ENCODE results near the gene WASF3.

The WASF3 gene

DNA sequence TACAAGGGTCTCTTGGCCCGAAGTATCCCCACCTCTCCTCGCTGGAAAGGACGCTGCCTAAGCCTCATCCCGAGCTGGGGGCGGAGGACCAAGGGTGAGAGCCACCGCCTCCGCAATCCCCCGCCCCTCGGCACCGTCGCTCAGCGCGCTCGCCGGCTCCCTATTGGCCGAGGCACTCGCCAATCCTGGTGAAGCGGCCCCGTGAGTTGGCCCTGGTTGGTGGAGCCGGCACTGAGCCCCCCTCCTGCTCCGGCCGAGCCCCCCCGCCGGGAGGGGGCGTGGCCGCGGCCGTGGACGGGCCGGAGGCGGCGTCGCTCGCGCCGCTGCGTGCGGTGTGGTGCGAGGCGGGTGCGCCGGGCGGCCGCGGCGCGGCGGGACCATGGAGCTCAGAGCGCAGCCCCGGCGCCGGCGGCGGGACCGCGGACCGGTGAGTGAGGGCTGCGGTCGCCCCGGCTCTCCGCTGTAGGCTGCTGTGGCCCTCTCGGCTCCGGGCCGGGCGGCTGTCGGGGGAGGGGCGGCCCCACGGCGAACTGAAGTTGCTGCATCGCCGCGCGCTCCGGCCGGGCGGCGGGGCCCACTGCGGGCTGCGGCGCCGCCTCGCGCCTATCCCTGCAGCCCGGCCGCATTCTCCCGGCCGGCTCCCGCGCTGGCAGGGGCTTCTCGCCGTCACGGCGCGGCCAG, at the start of gene WASF3:
TSS of gene WASF3 (plus strand) at position 291 of the 681 bp plus-strand sequence. CDS start 84,588 bp downstream, outside the sequence.
- peak; percentile 38 for DNase-seq

DNA sequence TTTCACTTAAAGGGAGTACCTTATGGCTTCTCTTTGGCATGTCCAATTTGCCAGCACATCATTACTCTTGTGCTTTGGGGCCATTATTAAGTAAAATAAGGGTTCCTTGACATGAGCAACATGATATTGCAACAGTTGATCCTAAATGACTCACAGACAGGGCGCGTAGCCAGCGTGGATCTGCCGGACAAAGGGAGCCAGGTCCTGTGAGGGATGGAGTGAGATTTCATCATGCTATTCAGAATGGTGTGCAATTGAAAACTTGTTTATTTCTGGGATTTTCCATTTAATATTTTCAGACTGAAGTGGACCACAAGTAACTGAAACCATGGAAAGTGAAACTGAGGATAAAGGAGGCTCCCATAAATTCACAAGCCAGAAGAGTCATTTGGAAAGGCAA, 48.6 kb upstream of the WASF3 start:
- DNase-seq = no peak

GRCh38 chr13:26509491-26509890, 48.0 kb upstream of the WASF3 start:
- no peak for DNase-seq

GRCh38 chr13:26513931-26514330, 43.6 kb upstream of the WASF3 start:
- no peak for DNase-seq

GRCh38 chr13:26515721-26516120, 41.8 kb upstream of the WASF3 start:
- no peak for DNase-seq

GRCh38 chr13:26517936-26518335, 39.5 kb upstream of the WASF3 start:
- DNase-seq = no peak

GRCh38 chr13:26518451-26518959, 39.0 kb upstream of the WASF3 start:
- DNase-seq = no peak

- DNase-seq = no peak
Measured at GRCh38 chr13:26522571-26522970, 34.9 kb upstream of the WASF3 start.

- DNase-seq = no peak
Measured at GRCh38 chr13:26523007-26523406, 34.5 kb upstream of the WASF3 start.

GRCh38 chr13:26525528-26525927, 32.0 kb upstream of the WASF3 start:
- DNase-seq = no peak

- DNase-seq = no peak
Measured at GRCh38 chr13:26526702-26527216, 30.7 kb upstream of the WASF3 start.

- DNase-seq = no peak
Measured at GRCh38 chr13:26528527-26528926, 29.0 kb upstream of the WASF3 start.

- DNase-seq = no peak
Measured at GRCh38 chr13:26529441-26529840, 28.0 kb upstream of the WASF3 start.

GRCh38 chr13:26531742-26532141, 25.7 kb upstream of the WASF3 start:
- DNase-seq = no peak

DNA sequence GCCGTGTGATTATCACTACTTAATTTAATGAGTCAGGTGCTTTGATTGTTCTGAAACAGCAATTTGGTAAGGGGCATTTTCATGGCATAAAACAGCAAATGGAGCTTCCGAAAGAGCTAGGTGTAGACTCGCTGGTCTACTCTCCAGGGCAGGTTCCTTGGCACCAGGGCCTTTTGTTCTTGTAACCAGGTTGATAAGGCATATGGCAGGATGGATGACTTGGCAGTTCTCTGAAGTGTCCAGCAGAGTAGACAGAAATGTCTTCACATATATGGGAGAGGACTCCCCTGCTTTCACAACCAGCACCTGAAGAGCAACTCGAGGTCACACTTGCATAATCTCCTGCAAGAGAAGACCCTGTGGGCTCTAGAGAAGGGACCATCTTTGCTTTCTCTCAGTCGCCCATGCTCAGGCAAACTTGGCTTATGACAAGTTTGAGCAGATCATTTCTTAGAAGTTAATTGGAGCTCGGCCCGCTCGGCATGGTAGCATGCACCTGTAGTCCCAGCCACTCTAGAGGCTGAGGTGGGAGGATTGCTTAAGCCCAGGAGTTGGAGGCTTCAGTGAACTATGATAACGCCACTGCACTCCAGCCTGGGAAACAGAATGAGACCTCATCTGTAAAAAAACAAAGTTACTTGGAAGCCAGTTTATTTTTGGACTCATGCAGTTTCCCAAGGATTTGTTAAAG, 23.3 kb upstream of the WASF3 start:
- no peak for DNase-seq

GRCh38 chr13:26538363-26539317, 18.8 kb upstream of the WASF3 start:
- DNase-seq = no peak

DNA sequence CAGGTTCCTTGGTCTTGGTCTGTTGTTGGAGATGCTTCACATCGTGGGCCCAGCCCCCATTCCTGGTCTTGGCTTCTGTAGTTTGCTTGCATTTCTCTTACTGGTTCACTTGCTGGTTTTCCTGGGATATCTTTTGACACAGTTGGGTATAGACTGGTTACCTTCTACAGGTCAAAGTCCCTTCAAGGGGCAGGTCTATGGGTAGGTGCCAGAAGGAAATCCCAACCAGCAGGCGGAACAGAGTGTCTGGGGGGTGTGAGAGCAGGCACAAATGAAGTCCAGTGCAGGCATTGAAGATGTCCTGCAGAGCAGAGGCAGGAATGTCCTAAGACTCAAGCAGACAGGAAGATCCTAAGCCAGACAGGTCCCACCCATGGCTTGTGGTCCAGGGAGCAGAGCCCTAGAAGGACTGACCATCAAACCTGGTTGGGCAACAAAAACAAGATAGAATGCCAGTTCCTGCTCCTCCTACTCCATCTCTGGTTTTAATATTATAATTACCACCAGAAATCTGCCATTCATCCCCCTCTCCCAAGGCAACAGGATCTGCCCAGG, 17.7 kb upstream of the WASF3 start:
- DNase-seq = no peak

- DNase-seq = no peak
Measured at GRCh38 chr13:26540334-26540733, 17.1 kb upstream of the WASF3 start.

GRCh38 chr13:26541041-26541440, 16.4 kb upstream of the WASF3 start:
- DNase-seq = no peak

GRCh38 chr13:26541678-26542568, 15.6 kb upstream of the WASF3 start:
- no peak for DNase-seq

DNA sequence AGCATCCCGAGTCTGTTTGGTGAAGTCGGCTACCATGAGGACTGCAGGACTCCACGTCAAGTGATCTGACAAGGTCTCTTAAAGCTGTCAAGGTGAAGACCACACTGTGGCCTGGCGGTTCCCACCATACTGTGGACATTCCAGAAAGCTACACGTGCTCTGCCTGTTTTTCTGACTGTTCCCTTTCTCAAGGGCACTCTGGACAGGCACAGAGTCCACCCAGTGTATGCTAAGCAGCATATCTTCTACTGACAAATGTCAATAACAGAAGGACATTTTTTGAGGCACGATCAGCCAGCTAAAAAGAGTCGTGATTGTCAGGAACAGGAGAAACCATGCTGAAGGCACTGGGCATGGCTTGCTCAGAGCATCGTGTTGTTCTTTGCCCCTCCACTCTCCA, 12.8 kb upstream of the WASF3 start:
- DNase-seq = no peak
